ENCODE data around the gene CRADD.

Gene CRADD

GRCh38 chr12:93813972-93814821 lies 137.0 kb downstream of the CRADD start:
- DNase-seq (ENCODE audit: extremely low read depth, low read depth) = peak; percentile 85
- no peak for TF ChIP-seq CTCF (IDR thresholded peaks at IDR 0.05; ENCODE audit: low read depth, low read length)

- no peak for TF ChIP-seq CTCF (IDR thresholded peaks at IDR 0.05; ENCODE audit: low read depth, low read length)
- no peak for DNase-seq (ENCODE audit: extremely low read depth, low read depth)
These were observed 141.4 kb downstream of the CRADD start for GRCh38 chr12:93818488-93819049.

GRCh38 chr12:93819050-93819491 lies 141.9 kb downstream of the CRADD start:
- TF ChIP-seq CTCF (IDR thresholded peaks at IDR 0.05; ENCODE audit: low read depth, low read length) = no peak
- DNase-seq (ENCODE audit: extremely low read depth, low read depth) = peak; percentile 68

- no peak for TF ChIP-seq CTCF (IDR thresholded peaks at IDR 0.05; ENCODE audit: low read depth, low read length)
- no peak for DNase-seq (ENCODE audit: extremely low read depth, low read depth)
These were observed 146.6 kb downstream of the CRADD start for GRCh38 chr12:93823616-93824391.

GRCh38 chr12:93824514-93825500 lies 147.6 kb downstream of the CRADD start:
- DNase-seq (ENCODE audit: extremely low read depth, low read depth) = no peak
- no peak for TF ChIP-seq CTCF (IDR thresholded peaks at IDR 0.05; ENCODE audit: low read depth, low read length)

- no peak for DNase-seq (ENCODE audit: extremely low read depth, low read depth)
- no peak; the same call in 1 of the 2 replicates for TF ChIP-seq CTCF (IDR thresholded peaks at IDR 0.05; ENCODE audit: low read depth, low read length)
These were observed 148.3 kb downstream of the CRADD start for GRCh38 chr12:93825501-93825888.
